LoVo (cell line): ENCODE data around the gene ETV3.

Source experiments
- DNase-seq: peaks from one replicate; pipeline ENCODE4 v3.0.0-alpha.2; 2016; ENCODE audit warnings: low spot score

Gene ETV3

DNA sequence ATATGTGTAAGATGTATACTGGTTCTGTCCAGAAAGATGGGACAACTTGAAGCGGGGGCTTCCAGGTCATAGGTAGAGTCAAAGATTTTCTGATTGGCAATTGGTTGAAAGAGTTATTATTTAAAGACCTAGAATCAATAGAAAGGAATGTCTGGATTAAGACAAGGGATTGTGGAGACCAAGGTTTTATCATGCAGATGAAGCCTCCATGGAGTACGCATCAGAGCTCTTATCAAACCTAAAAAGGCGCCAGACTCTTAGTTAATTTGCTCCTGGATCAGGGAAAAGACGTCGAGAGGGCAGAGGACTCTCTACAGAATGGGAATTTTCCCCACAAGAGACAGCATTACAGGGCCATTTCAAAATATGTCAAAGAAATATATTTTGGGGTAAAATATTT, 23.7 kb upstream of the ETV3 start:
- DNase-seq = no peak

DNA sequence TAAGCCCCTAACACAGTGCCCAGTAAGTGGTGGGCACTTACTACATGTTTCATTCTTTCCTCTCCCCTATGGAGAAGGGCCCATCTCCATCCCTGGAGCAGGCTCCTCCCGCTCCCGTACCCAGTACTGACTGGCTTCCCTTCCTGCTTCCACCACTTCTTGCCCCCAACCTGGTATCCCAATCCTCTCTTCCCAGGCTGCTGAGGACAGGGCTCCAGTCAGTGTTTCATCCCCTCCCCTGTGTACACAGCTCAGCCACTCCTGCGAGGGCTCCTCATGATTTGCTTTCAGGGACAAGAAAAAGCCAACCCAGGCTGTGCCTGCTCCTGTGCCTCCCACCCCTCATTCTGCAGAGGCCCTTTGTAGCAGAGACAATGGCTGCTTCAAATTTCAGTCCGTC, 20.8 kb upstream of the ETV3 start:
- no peak for DNase-seq

DNA sequence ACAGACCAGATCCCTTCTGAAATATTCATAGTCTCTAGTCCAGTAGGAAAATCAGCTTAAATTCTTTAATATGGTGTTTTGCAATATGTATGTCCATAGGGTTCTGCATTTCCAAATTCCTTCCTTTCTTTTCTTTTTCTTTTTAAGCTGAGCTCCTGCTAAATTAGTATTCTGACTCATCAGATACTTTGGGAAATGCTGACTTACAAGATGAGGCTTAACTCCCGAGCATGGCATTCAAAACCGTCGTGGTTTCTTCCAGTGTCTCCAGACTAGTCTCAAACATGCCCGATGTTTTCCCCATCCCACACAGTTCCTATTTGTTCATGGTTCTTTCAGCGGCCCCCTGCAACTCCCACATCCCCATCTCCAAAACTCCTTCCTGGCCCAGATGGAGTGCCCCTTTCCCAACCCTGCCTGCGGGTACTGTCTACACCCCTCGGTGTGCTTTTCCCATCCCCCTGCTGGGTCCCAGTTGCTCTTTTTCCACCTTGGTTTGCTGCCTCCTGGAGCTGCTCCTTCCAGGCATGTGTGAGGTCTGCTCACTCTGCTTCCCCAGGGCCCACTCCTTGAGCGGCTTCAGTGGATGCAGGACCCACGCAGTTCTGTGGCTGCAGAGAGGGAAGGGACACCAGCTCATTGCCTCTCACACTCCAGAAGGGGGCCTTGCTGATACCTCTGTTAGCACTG, 19.5 kb upstream of the ETV3 start:
- no peak for DNase-seq

DNA sequence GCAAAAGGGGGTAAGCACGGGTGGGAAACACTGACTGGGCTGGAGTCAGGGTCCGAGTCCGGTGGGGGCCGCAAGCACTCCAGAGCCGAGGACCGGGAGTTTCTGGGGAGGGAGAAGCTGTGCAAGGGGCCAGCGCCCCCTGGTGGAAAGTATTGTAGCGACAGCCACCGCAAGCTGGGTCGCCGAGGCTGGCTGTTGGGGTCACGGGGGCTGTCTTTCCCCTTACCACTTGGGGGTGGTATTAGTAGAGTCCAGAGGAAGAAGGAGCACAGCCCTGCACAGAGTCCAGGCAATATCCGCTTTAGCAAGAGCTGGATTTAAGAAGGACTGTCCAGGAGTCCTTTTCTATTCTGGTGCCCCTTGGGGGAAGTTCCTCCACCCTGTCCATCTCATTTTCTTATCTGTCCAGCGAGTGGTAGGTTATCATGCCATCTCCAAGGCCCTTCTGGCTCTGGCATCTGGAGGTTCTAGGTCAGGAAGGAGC, 17.9 kb upstream of the ETV3 start:
- DNase-seq = peak; percentile 76

DNA sequence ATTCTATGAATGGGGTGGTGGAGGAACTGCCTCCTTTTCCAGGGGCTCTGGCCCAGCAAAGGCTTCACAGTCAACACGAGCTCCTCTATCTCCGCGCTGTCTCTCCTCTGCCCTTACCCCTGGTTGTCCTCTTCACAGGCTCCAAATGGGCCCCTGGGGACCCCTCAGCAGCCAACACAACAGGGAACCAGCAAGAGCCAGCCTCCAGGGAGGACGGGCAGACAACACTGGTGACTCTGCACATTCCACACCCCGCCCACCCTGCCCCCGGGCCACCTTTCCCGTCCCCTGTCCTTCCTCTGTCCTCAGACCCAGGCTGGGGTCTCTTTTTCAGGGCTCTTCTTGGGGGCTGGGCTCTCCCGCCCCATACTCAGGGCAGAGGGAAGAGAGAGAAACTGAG, 17.5 kb upstream of the ETV3 start:
- DNase-seq = no peak

DNA sequence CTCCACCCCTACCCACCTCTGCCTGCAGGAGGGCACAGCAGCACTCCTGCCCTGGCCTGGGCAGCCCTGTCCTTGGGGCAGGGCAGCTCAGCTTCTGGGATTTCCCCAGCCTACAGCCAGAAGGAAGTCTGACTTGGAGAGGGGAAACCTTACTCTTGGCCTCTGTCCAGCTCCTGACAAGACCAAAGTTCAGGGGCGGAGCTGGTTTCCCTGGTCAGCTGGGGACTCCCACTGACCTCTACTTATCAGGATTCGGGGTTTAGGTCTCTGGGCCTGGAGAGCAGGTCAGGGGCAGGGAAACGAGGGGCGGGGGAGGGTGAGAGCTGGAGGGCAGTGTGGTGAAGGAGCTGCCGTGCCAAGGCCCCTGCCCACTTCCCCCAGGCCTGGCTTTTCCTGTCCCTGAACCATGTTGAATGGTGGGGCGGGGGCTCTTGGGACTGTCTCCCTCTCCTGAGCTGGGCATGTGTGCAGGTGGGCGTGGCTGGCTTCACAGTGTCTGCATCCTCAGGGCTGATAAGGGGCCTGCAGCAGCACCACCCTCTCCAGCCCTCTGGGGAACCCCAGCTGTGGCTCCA, 16.8 kb upstream of the ETV3 start:
- DNase-seq = peak; percentile 75

DNA sequence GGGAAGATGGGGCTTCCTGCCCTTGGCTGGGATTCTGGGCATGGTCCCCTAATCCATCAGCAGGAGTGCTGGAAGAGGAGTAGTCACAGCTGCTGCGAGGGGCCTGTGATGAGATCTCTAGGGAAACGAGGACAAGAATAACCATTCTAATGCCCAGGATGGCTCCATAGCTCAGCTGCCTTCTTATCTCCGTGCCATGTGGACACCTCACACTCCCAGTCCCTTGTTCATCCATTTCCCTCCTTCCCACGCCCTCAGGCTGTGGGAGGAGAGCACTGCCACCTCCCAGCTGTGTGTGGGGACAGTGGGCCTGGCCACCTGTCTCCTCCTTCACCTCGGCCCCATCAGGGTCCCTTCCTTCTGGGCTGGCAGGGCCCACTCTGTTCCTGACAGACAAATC, 16.1 kb upstream of the ETV3 start:
- DNase-seq = no peak

DNA sequence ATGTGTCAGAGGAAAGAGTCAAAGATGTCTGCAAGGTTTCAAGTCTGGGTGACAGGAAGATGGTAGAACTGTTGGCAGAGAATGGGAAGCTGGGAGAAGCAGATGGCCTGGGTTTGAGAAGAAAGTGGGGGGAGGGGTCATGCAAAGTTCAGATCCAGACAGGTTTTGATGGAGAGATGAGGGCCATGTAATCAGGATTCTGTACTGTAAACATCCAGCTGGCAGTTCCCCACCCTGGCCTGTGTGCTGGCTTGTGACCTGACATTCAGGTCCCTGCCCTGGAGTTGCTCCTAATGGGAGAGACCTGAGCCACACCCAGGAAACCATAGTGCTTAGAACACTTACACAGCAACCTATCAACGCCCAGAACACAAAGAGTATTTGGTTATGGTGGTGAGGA, 15.6 kb upstream of the ETV3 start:
- no peak for DNase-seq

DNA sequence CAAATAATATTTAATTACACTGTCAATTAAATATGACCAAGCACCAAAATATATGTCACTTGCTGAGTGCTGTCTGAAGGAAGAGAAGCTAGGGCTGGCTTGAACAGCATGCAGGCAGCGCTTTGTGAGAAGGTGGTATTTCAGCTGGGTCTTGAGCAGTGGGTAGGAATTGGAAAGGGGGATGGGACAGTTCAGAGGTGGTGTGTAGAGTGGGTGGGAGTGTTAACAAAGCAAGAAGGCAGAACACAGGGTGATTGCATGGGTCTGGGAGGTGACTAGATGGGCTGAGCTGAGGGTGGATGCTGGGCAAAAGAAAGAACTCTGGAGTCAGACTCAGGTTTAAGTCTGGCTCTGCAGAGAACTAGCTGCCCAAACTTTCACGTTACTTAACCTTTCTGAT, 14.3 kb upstream of the ETV3 start:
- no peak for DNase-seq

DNA sequence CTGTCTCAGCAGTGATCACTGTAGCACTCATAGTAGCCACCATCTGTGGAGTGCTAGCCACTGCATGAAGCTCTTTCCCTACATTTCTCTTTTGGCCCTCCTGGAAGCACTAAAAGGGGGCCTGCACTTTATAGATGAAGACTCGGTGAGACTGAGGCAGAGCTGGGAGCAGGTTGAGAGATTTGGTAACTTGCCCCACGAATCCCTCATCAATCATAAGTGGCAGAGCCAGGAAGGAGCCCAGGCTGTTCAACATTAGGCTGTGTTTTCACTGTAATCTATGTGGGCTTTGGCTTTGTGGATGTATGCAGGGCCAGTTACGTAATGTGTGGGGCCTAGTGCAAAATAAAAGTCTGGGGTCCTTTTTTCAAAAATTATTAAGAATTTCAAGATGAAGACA, 13.3 kb upstream of the ETV3 start:
- DNase-seq = no peak

DNA sequence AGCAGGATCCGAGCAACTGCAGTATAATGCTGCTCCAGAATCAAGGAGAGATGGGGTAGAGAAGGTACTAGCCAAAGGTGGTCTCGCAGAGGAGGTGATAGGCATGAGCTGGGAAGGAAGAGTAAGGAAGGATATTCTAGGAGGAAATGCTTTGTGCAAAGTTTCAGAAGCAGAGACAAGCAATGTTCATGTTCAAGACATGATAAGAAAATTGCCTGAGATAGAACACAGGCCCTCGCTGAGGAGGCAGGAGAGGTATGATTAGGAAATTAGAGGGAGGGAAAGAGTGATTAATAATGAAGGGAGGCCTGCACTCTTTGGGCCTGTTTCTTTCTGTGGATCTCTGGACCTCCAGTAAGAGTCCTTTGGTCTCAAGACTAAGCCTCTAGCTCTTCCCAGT, 12.9 kb upstream of the ETV3 start:
- DNase-seq = no peak

DNA sequence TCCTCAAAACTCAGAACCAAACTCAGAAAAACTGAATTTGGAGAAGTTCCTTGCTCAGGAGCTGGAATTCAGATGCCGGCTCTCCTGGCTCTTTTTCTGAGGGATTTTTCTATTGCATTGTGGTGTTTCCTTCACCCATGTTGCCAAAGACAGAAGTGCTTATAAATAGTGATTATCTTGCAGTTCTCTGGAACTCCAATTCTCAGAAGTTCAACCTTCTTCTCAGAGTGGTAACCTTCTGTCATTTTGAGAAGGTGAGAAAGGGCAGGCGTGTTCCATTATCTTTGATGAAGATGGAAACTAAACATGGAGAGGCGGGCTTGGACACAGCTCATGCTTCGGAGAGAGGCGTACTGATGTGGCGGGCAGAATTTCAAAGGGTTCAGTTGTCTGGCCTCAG, 12.4 kb upstream of the ETV3 start:
- DNase-seq = no peak

DNA sequence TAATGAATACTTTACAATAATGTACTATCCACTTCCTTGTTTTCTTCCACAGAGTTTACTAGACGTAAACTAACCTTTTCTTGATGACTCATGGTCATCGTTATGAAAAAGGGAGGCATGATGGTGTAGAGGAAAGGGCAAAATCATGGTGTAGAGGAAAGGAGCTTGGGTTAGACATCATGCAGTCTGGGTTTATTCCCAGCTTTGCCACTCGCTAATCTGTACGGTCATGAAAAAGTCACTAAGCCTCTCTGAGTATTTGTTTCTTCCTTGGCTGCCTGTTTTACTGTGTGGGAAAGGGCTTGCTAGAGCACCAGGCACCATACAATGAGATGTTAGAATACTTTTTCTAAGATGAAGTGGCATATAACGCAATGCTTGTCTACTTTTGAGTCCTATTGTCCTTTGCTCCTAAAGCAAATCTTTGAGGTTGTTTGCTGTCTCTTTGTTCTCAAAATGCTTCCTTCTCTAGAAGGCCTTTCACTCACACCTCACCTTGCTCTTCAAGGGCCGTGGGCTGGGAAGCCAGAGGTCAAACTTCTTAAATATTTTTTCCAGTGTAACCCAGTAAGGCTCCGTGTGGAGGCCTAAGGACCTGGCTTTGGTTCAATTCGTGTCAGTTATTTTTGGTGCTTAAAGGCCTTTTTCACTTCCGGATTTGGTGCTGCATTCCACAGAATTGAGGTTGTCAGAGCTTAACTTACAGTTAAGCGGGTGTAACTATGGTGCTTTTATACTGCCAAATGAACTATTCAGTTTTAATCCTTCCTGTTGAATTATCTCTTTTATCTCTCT, 9.9 kb upstream of the ETV3 start:
- DNase-seq = peak; percentile 46

DNA sequence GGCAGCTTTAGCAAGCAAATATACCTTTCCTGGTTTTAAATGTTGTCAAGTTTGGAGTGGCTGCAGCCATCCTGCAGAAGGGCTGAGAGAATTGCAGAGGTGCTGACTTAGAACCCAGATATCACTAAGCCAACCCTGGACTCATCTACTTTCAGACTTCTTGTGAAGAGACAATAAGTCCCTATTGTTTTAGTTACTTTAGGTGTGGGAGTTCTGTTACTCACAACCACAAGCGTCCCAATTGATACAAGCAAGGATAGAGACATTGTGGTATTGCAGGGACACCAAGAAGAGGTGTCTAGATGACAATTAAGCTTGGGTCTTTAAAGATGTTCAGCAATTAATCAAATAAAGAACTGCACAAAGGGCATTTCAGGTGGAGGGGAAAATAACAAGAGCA, 8.8 kb upstream of the ETV3 start:
- no peak for DNase-seq

DNA sequence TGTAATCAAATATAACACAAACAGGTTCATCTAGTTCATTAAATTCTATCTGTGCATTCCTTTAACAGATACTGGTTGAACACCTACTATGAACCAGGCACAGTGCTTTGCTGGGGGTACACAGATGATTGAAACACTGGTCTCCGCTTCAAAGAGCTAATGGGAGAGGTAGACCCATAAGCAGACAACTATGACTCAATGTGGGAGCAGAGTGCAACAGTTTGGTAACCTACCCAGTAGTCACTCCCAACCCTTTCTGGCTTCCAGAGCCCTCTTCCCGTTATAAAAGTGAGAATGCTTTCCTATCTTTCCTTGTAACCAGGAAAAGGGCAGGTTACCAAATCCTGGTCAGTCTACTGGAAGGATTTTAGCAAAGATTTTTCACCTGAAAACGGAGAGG, 8.0 kb upstream of the ETV3 start:
- DNase-seq = no peak

DNA sequence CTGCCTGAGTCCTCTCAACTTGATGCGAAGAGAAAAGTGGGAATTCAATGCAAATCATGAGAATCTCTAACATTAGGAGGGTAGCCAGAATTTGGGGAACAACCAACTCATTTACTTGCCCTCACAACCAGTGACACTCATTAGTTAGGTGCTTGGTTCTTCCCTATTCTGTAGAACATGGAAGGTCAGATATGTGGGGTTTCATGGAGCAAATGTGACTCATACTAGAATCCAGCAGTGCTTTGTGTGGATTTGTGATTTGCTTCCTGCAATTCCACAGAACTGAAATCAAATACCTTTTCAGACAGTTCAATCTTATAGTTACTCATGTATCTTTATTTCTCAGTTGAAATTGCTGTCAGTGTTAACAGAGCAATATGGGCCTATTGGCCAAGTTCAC, 6.9 kb upstream of the ETV3 start:
- no peak for DNase-seq

DNA sequence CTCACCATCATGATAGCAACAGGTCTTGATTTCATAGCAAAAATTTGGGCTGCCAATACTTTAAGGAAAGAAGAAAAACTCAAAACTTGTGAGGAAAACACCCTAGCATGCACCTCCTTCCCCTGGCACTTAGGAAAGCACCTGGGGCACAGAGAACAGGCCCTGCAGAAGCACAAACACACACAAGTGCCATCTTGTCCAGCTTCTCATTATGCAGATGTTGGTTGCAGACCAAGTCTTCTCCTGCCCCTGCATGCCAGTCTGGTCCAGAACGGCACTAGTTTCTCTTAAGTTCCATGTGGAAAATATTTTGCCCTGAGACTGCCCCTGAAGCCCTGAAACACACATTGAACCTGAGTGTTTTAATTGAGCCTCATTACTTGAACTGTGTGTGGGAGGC, 6.3 kb upstream of the ETV3 start:
- DNase-seq = no peak

DNA sequence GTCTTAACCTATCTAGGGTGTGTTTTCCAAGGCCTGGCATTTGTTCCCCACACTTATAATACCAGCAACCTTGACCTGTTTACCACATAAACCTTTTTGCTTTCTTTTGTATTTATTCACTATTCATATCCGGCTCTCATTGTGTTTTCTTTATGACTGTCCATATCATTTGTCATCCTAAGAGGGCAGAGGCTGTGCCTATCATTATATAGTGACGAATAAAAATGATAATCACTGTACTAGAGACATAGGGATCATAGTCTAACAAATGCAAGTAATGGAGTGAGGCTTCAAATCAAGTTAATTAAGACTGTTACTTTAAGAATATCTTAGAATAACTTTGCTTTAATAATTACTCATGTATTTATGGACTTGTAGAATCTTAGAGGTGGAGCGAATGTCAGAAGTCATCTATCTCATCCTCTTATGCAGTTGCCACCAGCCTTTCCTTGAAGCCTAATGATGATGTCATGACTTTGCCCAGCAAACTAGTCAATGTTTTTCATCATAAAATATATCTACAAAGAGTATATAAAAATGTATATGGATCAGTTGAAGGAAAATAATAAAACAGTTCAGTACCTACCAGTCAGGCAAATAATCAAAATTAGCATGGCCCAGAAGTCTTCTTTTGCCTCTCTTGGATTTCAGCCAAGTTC, 4.7 kb upstream of the ETV3 start:
- no peak for DNase-seq

DNA sequence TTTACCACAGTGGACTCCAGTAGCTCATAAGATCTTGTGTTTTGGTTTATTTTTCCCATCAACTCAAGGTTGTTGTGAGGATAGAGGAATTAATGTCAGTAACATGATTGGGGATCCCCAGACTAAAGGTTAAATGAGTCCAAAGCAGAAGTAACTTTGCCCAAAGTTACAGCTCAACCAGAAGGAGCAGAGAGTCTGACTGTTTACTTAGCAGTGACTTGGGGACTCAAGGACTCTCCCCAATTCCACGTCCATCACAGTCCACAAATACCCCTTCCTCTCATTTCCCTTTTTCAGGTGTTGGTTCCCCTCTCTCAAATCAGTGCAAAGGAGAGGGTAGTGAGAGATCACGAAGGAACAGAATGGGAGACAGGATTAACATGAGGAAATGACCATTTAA, 4.0 kb upstream of the ETV3 start:
- no peak for DNase-seq

DNA sequence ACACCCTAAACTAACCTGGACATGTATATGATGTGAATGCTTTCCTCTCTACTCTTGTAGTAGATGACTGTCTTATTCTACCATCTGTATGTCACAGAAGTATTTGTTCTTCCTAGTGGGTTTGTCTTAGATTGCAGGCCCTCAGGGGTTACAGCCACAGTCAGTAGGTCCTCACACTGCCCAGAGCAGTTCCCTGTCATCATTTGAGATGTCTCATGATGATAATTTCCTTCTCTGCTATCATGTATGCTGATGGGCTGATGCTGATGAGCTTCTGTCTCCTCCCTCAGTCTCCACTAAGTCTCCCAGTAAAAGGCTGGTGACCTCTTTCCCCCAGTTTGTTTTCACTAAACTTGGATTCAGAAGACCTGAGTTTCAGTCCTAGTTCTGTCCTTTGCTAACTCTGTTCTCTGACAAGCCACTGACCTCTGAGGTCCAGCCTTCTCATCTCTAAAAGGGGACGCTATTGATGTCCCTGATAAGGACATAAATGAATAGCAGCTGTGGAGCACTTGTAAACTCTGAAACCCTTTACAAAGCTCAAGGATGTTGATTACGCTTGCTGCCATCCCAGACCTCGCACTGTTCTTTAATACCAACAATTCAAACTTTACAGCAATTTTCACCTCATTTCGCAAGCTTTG, 3.1 kb upstream of the ETV3 start:
- DNase-seq = no peak

DNA sequence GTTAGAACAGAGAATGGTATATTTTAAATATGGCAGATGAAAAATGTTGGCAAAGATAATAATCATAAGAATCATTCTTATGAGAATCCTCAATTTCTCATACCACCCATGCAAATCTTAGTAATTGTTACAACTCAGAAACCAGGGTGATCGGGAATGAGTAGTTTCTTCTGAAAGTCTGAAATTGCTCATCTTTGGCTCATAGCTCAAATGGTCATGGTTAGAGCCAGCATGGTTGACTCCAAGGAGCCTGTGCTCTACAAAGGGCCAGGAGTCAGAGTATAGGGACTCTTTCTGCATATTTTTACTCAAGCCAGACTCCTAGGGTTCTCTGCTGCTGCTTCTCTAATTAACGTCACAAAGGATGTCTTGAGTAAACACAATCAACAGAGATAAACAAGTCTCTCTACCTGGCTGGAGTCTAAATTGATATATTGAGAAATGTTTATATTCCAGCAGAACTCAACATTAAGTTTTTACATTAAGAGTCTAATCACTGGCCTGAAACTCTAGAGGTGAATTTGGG, 1.9 kb upstream of the ETV3 start:
- DNase-seq = no peak

DNA sequence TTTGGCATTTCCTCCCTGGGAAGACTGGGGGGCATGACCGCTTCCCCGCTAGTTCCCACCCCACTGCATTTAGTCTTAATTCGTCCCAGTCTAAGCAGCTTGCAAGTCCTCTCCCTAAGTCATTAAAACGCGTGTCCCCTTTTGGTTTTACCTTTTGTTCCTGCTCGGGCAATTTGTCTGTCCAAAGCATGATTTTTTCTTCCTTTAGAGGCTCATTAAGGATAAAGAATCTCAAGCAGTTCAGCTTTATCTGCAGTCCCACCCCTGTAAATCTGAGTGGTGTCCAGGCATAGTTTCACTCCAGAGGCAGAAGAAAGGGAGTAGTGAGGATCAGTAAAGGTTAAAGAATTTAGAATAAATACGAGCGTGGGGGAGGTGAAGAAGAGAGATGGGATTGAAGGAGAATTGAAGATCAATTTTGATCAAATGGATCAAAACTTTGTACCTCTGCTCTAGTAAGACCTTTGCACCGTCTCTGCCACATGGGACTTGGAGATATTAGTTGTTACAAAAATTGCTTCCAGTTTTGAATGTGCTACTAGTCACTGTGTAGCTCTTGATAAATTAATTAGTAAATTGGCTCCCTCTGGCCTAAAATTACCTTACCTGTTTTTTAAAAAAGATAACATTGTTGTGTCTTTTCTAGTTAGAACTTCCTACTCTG, 989 bp upstream of the ETV3 start:
- no peak for DNase-seq
